HG02852 (cell line): Measurements from ENCODE around the gene ZSCAN5C.
"Not testable (repeated sequence)": the region's sequence is repeated elsewhere in the genome, so short reads cannot be mapped to it uniquely, and the experiment has no call there.

Experiments used
- ATAC-seq: cut with Tn5 transposase; IDR thresholded peaks from one replicate; pipeline ENCODE4 v1.9.1; 2021; ENCODE audit warnings: mild to moderate bottlenecking, moderate library complexity; ENCODE audit not compliant: unreplicated experiment

ZSCAN5C gene, protein sequence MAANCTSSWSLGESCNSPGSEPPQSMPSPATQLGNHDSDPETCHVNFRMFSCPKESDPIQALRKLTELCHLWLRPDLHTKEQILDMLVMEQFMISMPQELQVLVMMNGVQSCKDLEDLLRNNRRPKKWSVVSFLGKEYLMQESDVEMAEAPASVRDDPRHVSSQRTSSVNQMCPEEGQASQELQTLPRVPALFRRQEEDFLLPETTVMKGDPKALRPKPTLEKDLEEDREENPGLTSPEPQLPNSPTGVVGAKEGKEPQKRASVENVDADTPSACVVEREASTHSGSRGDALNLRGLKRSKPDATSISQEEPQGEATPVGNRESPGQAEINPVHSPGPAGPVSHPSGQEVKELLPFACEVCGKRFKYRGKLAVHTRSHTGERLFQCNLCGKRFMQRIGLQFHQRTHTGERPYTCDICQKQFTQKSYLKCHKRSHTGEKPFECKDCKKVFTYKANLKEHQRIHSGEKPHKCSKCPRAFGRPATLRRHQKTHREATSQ

DNA sequence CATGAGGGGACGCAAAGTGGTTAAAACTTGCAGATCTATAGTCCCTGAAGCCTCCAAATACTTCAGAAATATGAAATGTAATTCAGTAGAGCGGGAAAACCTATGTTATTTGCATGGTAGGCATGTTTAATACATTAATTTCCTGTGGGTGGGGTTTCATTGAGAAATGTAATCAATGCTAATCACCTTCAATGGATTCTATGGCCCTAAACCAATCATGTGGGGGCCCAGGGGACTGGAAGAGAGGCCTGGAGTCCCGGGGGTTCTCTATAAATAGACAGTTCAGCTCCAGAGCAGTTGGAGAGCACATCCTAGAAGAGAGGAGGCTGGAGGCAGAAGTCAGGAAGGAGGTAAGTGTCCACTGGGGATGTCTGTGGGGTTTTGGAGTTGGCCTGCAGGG is at the start of gene ZSCAN5C:
ZSCAN5C (plus strand) TSS at position 301 of the 400 bp plus-strand sequence. CDS start 3,641 bp downstream, outside the sequence.
- ATAC-seq, result no peak

DNA sequence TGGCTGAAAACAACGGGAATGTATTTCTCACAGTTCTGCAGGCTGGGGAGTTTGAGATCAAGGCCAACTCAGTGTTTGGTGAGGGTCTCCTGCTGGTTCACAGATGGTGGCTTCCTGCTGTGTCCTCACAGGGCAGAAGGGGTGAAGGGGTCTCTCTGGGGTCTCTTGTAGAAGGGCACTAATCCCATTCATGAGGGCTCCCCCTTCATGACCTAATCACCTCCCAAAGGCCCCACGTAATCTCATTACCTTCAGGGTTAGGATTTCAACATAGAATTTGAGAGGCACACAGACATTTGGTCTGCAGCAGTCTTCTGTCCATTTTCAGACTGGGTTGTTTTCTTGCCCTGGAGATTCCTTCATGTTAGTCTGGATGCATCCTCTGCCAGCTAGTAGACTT is 49.4 kb upstream of the ZSCAN5C start:
- no peak for ATAC-seq

DNA sequence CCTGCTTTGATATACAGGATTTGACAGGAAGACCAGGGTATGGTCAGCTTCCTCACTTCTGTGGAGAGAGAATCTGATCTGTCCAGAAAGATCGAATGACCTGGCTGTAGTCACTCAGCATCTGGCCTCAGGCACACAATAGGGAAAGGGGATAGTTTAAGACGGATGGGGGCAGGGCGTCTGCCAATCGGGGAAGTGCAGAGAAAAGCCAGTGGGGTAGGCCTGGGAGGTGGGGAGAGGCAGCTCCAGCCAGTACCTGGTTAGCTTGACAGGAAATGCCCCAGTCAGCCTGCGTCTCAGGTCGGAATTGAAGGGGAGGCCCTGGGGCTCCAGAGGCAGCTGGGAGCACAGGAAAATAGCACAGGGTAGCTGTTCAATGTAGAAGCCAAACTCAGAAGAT is 48.6 kb upstream of the ZSCAN5C start:
- ATAC-seq, result no peak

DNA sequence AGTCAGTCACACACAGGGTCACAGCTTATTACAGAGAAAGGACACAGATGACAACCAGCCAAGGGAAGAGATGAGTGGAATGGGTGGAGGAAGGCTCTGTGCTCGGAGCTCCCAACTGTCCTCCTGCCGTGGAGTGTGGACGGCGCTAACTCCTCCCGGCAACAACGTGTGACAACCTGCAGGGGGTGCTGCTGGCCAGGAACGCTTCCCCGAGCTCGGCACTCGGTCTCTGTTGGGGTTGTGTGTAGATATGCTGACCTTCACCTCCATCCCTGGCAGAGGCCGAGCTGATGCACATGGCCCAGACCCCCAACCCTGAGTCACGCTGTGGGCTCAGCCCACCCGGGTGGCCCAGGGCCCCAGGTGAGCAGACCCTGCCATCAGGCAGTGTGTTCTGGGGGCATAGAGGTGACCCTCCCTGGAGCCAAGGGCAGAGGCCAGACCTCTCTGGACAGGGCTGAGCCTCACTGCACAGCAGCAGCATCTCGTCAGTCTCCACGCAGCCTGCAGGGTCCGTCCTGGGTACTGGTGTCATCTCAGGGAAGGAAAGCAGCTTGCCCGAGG is 46.9 kb upstream of the ZSCAN5C start:
- ATAC-seq, result no peak

DNA sequence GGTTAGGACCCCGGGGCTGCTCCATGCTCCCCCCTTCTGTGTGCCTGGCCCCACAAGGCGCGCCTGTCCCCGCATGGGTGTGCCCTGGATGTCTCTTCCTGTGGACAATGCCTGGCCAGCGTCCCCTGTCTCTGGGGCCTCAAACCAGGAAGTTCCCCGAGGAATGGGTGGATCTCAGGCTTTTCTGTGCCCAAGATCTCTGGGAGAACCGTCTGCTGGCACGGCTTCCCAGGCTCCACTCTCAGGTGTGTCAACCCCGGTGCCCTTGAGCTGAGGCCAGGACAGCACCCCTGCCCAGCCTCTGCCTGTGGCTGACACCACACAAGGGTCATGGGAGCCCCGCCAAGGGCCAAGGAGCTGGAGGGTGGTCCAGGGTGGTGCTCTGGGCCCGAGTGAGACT is 45.3 kb upstream of the ZSCAN5C start:
- ATAC-seq, result no peak

DNA sequence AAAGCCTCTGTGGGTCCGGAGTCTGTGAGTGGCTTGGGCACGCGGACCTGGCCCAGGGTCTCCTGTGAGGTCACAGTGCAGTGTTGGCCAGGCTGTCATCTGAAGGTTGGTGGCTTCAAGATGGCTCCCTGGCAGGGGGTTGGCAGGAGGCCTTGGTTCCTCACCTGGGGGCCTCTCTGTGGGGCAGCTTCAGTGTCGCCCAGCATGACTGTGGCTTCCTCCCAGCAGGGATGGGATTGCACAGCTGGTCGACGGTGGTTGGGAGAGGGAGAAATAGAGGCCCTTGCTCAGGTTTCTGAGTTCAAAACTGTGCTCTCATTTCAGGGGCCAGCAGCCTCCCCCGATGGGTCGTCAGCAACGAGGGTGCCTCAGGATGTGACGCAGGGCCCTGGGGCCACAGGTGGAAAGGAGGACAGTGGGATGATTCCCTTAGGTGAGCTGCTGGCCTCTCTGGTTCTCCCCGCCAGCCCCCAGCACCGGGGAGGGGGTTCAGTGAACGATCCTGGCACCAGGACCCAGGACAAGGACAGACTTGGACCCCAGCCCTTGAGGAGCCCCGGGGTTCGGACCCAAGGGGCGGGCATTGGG is 43.8 kb upstream of the ZSCAN5C start:
- ATAC-seq, result no peak

DNA sequence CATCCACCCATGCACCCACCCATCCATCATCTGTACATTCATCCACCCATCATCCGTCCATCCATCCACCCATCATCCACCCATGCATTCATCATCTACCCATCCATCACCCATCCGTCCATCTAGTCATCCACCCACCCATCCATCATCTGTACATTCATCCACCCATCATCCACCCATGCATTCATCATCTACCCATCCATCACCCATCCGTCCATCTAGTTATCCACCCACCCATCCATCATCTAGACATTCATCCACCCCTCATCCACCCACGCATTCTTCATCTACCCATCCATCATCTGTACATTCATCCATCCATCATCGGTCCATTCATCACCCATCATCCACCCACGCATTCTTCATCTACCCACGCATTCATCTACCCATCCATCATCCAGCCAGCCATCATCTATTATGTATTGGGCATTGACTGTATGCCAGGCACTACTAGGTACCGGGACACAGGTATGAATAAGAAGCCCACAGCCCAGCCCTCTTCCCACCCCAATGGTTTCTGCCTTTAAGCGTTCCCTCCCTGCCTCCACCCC is 43.0 kb upstream of the ZSCAN5C start:
- no peak for ATAC-seq

DNA sequence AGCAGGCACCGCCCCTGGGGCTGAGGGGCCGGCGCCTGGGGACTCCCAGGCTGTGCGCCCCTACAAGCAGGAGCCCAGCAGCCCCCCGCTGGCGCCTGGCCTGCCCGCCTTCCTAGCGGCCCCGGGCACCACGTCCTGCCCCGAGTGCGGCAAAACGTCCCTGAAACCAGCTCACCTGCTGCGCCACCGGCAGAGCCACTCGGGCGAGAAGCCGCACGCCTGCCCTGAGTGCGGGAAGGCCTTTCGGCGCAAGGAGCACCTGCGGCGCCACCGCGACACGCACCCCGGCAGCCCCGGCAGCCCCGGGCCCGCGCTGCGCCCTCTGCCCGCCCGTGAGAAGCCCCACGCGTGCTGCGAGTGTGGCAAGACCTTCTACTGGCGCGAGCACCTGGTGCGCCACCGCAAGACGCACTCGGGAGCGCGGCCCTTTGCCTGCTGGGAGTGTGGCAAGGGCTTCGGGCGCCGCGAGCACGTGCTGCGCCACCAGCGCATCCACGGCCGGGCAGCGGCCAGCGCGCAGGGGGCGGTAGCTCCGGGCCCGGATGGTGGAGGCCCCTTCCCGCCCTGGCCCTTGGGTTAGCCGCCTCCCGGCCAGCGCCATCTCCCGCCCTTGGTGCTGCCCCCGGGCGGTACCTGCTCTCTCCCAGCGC is 42.3 kb upstream of the ZSCAN5C start:
- no peak for ATAC-seq

DNA sequence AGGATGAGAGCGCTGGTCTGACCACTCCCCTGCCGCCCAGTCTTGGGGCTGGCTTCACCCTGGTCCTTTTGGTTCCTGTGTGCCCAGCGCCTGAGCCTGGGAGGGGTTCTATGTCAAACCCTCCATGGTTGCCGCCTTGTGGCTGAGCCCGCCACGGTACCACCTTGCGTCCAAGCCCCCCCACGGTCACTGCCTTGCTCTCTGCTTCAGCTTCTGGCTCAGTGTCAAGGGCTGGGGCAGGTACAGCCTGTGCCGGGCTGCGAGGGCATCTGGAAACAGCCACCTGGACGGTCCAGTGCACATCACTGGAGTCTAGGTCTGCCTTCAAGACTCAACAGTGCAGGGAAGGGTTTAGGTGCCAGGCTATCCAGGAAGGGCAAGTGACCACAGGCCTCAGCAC is 40.5 kb upstream of the ZSCAN5C start:
- no peak for ATAC-seq

DNA sequence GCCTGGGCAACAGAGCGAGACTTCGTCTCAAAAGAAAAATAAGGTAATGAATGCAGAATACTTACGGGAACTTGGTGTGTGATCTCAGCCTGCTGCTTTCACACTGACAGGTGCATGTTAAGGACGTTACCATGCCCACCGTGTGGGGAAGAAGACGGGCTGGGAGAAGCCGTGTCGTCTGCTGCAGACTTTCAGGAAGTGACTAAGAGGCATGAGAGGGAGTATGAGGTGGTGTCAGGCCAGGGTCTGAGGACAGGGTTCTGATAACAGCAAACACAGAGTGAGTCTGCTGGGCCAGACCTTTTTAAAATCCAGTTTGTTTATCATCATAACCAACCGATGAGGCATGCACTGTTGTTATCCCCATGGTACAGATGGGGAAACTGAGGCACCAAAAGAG is 39.8 kb upstream of the ZSCAN5C start:
- no peak for ATAC-seq

DNA sequence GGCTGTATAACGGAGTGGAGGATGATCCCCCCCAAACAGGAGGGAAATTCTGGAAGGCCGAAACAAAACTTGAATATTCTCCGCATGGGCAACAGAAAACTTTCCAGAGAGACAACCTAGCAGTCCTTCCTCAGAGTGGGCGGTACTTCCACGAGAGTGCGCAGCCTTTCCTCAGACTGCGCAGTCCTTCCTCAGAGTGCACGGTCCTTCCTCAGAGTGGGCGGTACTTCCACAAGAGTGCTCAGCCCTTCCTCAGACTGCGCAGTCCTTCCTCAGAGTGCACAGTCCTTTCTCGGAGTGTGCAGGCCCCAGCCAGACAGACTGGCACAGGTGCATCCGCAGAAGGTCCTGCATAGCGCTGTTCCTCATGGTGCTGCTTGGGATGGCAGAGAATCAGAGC is 39.0 kb upstream of the ZSCAN5C start:
- no peak for ATAC-seq

DNA sequence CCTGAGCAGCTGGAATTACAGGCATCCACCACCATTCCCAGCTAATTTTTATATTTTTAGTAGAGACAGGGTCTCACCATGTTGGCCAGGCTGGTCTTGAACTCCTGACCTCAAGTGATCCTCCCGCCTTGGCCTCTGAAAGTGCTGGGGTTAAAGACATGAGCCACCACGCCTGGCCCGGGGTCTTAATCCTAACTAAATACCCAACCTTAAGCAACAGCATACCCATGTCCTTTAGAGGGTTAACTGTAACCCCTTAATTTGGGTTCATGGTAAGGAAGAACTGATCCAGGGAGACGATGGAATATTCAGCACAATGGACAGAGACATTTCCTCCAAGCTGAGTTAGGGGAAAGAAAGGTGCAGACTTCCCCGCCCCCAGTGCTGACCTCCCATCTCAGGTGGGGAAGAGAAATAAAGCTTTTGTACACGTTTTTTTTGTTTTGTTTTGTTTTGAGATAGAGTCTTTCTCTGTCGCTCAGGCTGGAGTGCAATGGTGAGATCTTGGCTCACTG is 35.0 kb upstream of the ZSCAN5C start:
- ATAC-seq, result no peak

DNA sequence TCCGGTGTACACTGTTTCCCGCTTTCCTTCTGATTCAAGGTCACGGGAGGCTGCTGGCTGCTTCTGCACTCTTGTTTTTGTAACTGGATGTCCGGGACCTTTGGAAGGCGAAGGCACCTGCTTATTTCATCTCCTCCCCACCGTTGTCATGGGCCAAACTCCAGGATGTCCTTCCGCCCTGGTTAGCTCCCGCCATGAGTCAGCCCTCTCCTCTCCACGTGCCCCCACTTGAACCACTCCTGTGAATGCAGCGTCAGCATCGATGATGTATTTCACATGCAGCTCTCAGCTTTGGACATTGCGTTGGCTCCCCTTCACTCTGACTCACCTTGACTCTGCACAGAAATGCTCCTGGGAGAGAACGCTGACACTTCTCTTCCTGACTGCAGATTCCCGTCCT is 31.8 kb upstream of the ZSCAN5C start:
- ATAC-seq, result no peak

DNA sequence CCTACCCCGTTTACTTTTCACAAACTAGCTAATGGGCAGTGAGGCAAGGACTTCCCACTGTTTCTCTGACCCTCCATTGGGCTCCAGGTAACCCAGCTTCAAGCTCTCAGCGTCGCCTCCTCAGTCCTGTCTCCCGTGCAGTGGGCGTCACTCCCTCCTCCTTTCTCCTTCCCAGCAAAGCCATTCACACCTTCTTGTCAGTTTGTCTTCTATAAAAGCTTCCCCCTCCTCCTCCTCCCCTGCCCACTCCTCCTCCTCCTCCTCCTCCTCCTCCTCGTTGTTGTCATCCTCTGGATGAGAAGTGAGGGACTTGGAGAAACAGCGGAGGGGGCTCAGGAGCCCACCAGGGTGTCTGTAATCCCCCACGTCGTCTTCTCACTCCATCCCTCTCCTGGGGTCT is 28.0 kb upstream of the ZSCAN5C start:
- no peak for ATAC-seq

DNA sequence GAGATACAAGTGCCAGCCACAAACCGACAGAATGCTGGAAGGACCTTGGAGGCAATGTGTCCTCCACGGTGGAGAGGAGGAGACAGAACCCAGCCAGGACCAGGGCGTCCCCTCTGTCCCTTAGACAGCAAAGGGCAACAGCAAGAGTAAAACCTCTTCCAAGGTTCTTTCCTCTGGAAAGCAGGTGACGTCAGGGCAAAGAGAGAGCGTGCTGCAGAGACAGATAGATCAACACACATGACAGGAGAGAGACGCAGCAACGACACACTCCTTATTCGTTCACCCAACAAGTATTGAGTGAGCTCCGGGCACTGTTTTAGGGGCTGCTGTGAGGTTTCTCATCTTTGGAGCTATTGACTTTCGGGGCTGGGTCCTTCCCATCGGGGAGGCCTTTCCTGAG is 27.5 kb upstream of the ZSCAN5C start:
- ATAC-seq, result no peak

DNA sequence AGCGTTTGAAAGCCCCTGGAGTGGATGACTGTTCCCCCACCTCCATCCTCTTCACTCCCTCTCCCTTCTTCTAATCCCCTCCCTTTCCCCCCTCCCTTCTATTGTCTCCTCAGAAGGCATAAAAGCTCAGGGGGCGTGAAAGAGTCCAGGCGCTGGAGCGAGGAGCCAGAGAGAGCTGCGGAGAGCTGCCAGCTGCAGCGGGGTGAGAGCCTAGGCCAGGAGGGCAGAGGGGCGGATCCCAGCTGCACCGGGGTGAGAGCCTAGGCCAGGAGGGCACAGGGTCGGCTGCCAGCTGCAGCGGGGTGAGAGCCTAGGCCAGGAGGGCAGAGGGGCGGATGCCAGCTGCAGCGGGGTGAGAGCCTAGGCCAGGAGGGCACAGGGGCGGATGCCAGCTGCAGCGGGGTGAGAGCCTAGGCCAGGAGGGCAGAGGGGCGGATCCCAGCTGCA is 26.2 kb upstream of the ZSCAN5C start, which contains the start of gene GALP:
GALP (plus strand) TSS at position 148 of the 447 bp plus-strand sequence. CDS start 1,101 bp downstream, outside the sequence.
- not testable (repeated sequence) for ATAC-seq

DNA sequence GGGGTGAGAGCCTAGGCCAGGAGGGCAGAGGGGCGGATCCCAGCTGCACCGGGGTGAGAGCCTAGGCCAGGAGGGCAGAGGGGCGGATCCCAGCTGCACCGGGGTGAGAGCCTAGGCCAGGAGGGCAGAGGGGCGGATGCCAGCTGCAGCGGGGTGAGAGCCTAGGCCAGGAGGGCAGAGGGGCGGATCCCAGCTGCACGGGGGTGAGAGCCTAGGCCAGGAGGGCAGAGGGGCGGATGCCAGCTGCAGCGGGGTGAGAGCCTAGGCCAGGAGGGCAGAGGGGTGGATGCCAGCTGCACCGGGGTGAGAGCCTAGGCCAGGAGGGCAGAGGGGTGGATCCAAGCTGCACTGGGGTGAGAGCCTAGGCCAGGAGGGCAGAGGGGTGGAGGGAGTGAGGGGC is 25.8 kb upstream of the ZSCAN5C start:
- ATAC-seq, result not testable (repeated sequence)

DNA sequence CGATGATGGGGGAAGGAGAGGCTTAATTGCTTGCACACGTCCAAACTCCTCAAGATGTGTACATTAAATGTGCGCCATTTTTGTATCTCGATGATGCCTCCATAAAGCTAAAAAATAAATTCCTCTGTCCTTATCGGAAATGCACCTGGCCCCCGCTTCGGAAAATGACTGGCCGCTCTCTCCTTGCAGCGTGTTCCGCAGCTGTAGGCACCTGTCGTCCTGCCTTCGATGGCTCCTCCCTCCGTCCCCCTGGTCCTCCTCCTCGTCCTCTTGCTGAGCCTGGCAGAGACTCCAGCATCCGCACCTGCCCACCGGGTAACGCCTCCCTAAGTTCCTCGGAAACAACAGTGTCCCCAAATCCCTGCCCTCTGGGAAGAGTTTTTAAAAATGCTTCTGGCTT is 25.2 kb upstream of the ZSCAN5C start:
- ATAC-seq, result no peak

DNA sequence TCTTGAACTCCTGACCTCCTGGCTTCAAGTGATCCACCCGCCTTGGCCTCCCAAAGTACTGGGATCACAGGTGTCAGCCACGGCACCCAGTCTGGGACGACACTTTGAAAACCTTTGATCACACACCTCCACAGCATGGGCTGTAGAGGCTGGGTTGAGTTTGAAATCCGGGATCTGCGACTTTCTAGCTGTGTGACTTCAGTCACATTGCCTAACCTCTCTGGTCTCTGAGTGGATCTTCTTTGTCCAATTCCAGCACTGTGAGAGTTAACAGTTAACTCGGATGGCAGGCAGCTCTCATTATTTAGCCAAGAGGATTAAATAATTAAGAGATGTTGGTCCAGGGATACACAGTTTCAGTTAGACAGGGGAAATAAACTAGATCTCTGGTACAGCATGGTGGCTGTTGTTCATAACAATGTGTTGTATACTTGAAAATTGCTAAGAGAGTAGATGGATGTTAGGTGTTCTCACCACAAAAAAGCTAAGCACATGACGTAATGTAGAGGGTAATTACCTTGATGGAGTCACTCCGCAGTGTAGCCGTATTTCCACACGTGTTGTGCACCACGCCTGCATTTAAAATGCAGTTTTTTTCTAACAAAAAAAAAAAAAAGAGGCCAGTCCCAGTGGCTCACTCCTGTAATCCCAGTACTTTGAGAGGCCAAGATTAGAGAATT is 24.4 kb upstream of the ZSCAN5C start:
- ATAC-seq, result no peak

DNA sequence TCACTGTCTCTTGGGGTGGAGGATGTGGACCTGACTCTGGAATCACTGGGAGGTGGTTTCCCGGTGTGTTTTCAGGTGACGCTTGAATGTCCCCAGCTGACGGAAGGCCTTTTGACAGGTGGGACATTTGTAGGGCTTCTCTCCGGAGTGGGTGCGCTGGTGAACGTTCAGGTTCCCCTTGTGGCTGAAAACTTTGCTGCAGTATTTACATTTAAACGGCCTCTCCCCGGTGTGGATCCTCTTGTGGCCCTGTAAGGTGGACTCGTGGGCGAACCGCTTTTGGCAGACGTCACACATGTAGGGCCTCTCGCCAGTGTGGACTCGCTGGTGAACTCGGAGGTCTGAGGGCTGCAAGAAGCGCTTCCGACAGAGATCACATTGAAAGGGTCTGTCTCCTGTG is 12.3 kb upstream of the ZSCAN5C start:
- no peak for ATAC-seq
